ENCODE measurements around the gene HBEGF. TPM values are rescaled to one million over a fixed set of nuclear protein-coding genes. Genes with fewer than 3 reads are reported as not detected.

Gene HBEGF
- total RNA-seq, 1 experiment from 2014 or later, result 1.8 TPM

DNA sequence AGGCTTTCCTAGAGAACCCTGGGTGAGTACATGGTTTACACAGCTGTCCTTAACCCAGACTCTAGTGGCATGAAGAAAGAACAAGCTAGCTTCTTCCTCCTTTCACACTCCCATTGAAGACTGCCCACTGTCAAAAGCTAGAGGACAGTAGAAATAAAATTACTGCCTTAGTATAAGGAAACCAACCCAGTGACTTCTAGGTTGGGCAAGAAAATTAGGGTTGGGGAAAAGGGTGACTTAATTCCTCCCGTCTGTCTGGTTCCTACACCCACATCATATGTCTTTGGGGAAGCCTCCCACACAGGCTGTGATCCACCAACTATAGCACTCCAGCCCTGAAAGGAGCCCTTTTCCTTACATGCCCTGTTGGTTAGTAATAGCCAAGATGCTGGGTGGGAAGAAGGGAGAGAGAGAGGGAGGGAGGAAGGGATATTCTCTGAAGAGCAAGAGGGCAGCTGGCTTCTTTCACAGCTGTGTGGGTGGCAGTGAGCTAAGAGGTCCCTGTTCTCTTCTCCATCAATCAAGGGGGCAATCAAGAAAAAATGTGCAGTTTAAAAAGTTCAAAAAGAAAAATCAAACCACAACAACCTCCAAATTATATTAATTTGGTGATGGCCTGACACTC, 21.7 kb downstream of the HBEGF start:
- Histone ChIP-seq H3K27ac (ENCODE audit: low read length) (no peak overlapping the region), H2AFZ (ENCODE audit: low read length) (no peak overlapping the region), H3K9me3 (ENCODE audit: low read length) (no peaks in the 10 kb centered on the region), H3K4me3 (ENCODE audit: low read length) (no peak overlapping the region), H3K4me1 (ENCODE audit: low read length) (no peaks in the 10 kb centered on the region), H4K20me1 (ENCODE audit: insufficient read depth, low read depth, low read length) (no peaks in the 10 kb centered on the region), H3K79me2 (ENCODE audit: low read length) (no peaks in the 10 kb centered on the region), H3K9ac (ENCODE audit: low read length) (no peak overlapping the region), H3K36me3 (ENCODE audit: insufficient read depth, low read length) (no peaks in the 10 kb centered on the region), H3K4me2 (ENCODE audit: low read depth, low read length, poor library complexity, severe bottlenecking) (no peak overlapping the region), H3K27me3 (ENCODE audit: low read length) (no peaks in the 10 kb centered on the region), H3K9me2 (replicated peaks; ENCODE audit: insufficient read depth, low read length) (no peaks in the 10 kb centered on the region)
- no peak for DNase-seq

DNA sequence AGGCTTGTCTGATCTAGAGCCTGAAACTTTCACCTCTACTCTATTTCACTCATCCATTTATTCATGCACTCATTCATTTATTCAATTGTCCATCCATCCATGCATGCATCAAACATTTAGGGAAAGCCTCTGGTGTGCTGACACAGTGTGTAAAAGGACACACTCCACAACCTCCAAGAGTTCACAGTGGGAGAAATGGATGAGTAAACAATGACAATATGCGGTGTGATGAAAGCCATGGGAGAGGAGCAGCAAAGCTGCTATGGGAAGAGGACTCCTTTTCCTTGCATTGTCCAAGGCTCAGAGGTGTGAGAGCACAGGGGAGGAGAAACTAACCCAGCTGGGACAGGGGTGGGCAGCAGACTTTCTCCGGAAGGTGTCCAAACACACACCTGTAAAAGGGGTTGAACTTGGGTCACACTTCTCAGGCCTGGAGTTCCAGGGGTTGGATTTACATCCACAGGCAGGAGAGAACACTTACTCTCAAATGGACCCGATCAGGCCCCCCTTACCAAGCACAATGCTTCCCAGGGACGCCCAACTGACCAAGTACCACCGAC, 22.3 kb downstream of the HBEGF start:
- H3K27ac ChIP-seq (ENCODE audit: low read length), result no peak overlapping the region
- H3K79me2 ChIP-seq (ENCODE audit: low read length), result no peaks in the 10 kb centered on the region
- no peak overlapping the region for H2AFZ ChIP-seq (ENCODE audit: low read length)
- no peak overlapping the region for H3K4me3 ChIP-seq (ENCODE audit: low read length)
- no peaks in the 10 kb centered on the region for H3K36me3 ChIP-seq (ENCODE audit: insufficient read depth, low read length)
- DNase-seq, result no peak
- H4K20me1 ChIP-seq (ENCODE audit: insufficient read depth, low read depth, low read length), result no peaks in the 10 kb centered on the region
- no peak overlapping the region for H3K4me2 ChIP-seq (ENCODE audit: low read depth, low read length, poor library complexity, severe bottlenecking)
- no peaks in the 10 kb centered on the region for H3K27me3 ChIP-seq (ENCODE audit: low read length)
- H3K9ac ChIP-seq (ENCODE audit: low read length), result no peak overlapping the region
- H3K4me1 ChIP-seq (ENCODE audit: low read length), result no peaks in the 10 kb centered on the region
- no peaks in the 10 kb centered on the region for H3K9me2 ChIP-seq (replicated peaks; ENCODE audit: insufficient read depth, low read length)
- no peaks in the 10 kb centered on the region for H3K9me3 ChIP-seq (ENCODE audit: low read length)

DNA sequence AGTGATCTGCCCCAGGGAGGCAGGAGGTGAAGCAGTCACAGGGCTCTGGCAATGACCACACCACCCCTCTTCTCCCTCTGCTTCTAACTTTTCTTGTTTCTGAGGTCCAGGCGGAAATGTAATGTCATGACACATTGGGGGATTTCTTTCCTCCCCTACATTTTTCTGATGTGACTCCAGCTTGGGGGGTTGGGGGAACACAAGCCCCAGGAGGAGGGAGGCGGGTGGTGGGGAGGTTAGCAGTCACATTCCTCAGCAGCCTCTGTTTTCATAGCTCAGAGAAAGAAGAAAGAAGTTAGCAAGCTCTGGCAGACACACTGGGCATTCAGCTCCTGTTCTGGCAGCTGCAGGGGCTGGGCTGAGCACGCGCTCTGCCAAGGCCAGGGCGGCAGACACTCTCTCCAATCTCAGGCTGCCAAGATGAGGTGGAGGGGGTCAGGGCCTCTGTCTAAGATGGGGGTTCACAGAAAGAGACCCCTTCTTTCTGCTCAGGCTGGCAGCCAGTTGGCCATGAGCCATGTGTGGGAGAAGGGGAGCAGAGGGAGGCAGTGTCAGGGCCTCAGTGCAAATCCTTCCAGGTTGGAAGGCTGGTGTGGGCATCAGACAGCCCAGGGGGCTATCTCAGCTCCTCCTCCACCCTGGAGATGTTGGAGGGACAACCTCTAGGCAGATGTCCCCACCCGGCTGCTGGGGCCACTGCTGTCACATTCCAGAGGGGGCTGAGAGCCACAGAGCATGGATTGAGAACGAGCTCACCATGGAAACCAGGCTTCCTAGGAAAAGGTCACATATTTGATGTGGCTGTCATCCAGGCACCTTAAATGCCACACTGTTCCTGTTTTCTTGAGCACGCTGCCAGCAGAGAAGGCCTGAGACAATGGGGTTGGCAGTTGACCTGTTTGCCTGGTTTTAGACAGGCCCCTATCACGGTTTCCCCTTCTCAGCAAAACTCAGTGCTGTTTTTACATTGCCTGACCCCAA, 23.4 kb downstream of the HBEGF start:
- Histone ChIP-seq H3K36me3 (ENCODE audit: insufficient read depth, low read length) (no peaks in the 10 kb centered on the region), H2AFZ (ENCODE audit: low read length) (no peak overlapping the region), H3K27me3 (ENCODE audit: low read length) (no peaks in the 10 kb centered on the region), H3K9me2 (replicated peaks; ENCODE audit: insufficient read depth, low read length) (no peaks in the 10 kb centered on the region), H3K9me3 (ENCODE audit: low read length) (no peaks in the 10 kb centered on the region), H3K79me2 (ENCODE audit: low read length) (no peaks in the 10 kb centered on the region), H3K4me2 (ENCODE audit: low read depth, low read length, poor library complexity, severe bottlenecking) (no peak overlapping the region), H4K20me1 (ENCODE audit: insufficient read depth, low read depth, low read length) (no peaks in the 10 kb centered on the region), H3K27ac (ENCODE audit: low read length) (no peak overlapping the region), H3K9ac (ENCODE audit: low read length) (no peak overlapping the region), H3K4me3 (ENCODE audit: low read length) (no peak overlapping the region), H3K4me1 (ENCODE audit: low read length) (no peaks in the 10 kb centered on the region)
- no peak for DNase-seq

DNA sequence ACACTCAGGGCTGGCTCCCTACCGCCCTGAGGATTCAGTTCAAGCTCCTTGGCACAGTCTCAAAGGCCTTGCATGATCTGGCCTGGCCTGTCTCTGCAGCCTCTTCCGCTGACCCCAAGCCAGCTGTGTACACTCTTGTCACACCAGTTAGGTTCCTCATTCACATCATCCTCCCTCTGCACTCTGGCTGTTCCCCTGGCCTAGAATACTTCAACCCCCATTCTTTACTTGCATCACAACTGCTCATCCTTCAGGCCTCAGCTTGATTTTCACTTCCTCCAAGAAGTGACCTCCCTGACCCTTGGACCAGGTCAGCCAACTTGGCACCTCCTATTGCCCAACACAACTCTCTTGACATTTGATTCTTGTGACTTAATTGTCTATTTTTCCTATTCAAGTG, 24.6 kb downstream of the HBEGF start:
- no peak overlapping the region for H3K4me3 ChIP-seq (ENCODE audit: low read length)
- H3K27ac ChIP-seq (ENCODE audit: low read length), result no peak overlapping the region
- H3K9me2 ChIP-seq (replicated peaks; ENCODE audit: insufficient read depth, low read length), result no peaks in the 10 kb centered on the region
- H3K4me2 ChIP-seq (ENCODE audit: low read depth, low read length, poor library complexity, severe bottlenecking), result no peak overlapping the region
- no peaks in the 10 kb centered on the region for H3K36me3 ChIP-seq (ENCODE audit: insufficient read depth, low read length)
- DNase-seq, result no peak
- no peaks in the 10 kb centered on the region for H3K79me2 ChIP-seq (ENCODE audit: low read length)
- no peaks in the 10 kb centered on the region for H3K9me3 ChIP-seq (ENCODE audit: low read length)
- H3K9ac ChIP-seq (ENCODE audit: low read length), result no peak overlapping the region
- H2AFZ ChIP-seq (ENCODE audit: low read length), result no peak overlapping the region
- H3K27me3 ChIP-seq (ENCODE audit: low read length), result no peaks in the 10 kb centered on the region
- no peaks in the 10 kb centered on the region for H3K4me1 ChIP-seq (ENCODE audit: low read length)
- no peaks in the 10 kb centered on the region for H4K20me1 ChIP-seq (ENCODE audit: insufficient read depth, low read depth, low read length)

DNA sequence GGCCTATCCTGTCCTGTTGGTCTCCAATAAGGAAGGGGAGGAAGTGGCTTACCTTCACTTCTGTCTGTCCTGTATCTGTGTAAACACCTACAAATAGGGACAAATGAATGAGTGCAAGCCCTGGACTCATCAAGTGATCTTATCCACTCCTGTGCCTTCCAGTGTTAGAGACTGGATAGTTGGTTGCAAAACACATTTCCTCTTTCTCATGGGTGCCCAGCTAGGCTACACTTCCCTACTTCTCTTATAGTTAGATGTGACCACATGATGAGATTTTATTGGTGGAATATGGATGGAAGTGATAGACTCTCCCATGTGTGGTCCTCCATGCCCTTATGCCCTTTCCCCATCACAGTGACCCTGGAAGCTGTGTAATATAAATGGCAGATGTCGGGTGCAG, 26.6 kb downstream of the HBEGF start:
- Histone ChIP-seq H3K9me2 (replicated peaks; ENCODE audit: insufficient read depth, low read length) (no peaks in the 10 kb centered on the region), H3K9ac (ENCODE audit: low read length) (no peak overlapping the region), H3K4me1 (ENCODE audit: low read length) (no peaks in the 10 kb centered on the region), H3K36me3 (ENCODE audit: insufficient read depth, low read length) (no peaks in the 10 kb centered on the region), H3K27ac (ENCODE audit: low read length) (no peak overlapping the region), H3K27me3 (ENCODE audit: low read length) (no peaks in the 10 kb centered on the region), H2AFZ (ENCODE audit: low read length) (no peak overlapping the region), H3K79me2 (ENCODE audit: low read length) (no peaks in the 10 kb centered on the region), H3K4me2 (ENCODE audit: low read depth, low read length, poor library complexity, severe bottlenecking) (no peak overlapping the region), H3K9me3 (ENCODE audit: low read length) (no peaks in the 10 kb centered on the region), H4K20me1 (ENCODE audit: insufficient read depth, low read depth, low read length) (no peaks in the 10 kb centered on the region), H3K4me3 (ENCODE audit: low read length) (no peak overlapping the region)
- no peak for DNase-seq

DNA sequence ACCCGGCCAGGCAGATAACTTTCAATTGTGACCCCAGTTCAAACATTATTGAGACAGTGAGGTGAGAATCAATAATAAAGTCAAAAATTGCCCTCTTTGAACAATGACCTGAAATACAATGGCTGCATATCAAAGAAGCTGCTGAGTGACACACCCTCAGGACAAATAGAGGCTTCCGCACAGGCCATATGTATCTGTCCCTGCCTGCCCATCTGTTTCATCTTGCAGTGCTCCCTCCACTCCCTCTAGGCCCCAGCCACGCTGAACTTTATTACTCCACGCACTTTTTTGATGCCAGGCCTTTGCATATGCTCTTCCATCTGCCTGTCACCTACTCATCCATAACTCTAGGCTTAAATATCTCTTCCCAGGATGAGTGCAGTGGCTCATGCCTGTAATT, 27.6 kb downstream of the HBEGF start:
- Histone ChIP-seq H3K36me3 (ENCODE audit: insufficient read depth, low read length) (no peaks in the 10 kb centered on the region), H3K4me2 (ENCODE audit: low read depth, low read length, poor library complexity, severe bottlenecking) (no peak overlapping the region), H3K9ac (ENCODE audit: low read length) (no peak overlapping the region), H2AFZ (ENCODE audit: low read length) (no peak overlapping the region), H3K9me3 (ENCODE audit: low read length) (no peaks in the 10 kb centered on the region), H3K27me3 (ENCODE audit: low read length) (no peaks in the 10 kb centered on the region), H3K79me2 (ENCODE audit: low read length) (no peaks in the 10 kb centered on the region), H3K4me1 (ENCODE audit: low read length) (no peaks in the 10 kb centered on the region), H3K27ac (ENCODE audit: low read length) (no peak overlapping the region), H3K9me2 (replicated peaks; ENCODE audit: insufficient read depth, low read length) (no peaks in the 10 kb centered on the region), H4K20me1 (ENCODE audit: insufficient read depth, low read depth, low read length) (no peaks in the 10 kb centered on the region), H3K4me3 (ENCODE audit: low read length) (no peak overlapping the region)
- no peak for DNase-seq

DNA sequence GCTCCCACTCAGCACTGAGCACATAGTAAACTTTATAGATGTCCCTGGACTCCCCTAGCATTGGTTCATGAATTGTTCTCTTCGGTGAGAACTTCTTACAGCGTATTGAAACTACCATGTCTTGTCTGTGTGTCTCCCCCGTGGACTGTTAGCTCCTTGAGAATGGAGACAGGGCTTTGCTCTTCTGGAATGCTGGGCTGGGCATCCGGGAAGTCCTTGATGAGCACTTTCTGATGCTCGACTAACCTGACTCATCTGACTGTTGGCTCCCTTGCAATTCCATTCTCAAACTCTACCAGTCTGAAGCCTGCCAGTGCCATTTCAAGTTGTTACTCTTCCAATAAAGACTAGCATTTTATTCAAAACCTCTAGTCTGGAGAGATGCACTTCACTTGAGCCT, 28.5 kb downstream of the HBEGF start:
- no peak overlapping the region for H3K4me2 ChIP-seq (ENCODE audit: low read depth, low read length, poor library complexity, severe bottlenecking)
- H3K4me3 ChIP-seq (ENCODE audit: low read length), result no peak overlapping the region
- DNase-seq, result no peak
- H3K27me3 ChIP-seq (ENCODE audit: low read length), result no peaks in the 10 kb centered on the region
- H3K9ac ChIP-seq (ENCODE audit: low read length), result no peak overlapping the region
- no peaks in the 10 kb centered on the region for H3K9me2 ChIP-seq (replicated peaks; ENCODE audit: insufficient read depth, low read length)
- H3K4me1 ChIP-seq (ENCODE audit: low read length), result peaks cover 3% of the 10 kb centered on the region
- no peaks in the 10 kb centered on the region for H3K9me3 ChIP-seq (ENCODE audit: low read length)
- H3K79me2 ChIP-seq (ENCODE audit: low read length), result no peaks in the 10 kb centered on the region
- H3K27ac ChIP-seq (ENCODE audit: low read length), result no peak overlapping the region
- H2AFZ ChIP-seq (ENCODE audit: low read length), result no peak overlapping the region
- H3K36me3 ChIP-seq (ENCODE audit: insufficient read depth, low read length), result no peaks in the 10 kb centered on the region
- H4K20me1 ChIP-seq (ENCODE audit: insufficient read depth, low read depth, low read length), result no peaks in the 10 kb centered on the region

DNA sequence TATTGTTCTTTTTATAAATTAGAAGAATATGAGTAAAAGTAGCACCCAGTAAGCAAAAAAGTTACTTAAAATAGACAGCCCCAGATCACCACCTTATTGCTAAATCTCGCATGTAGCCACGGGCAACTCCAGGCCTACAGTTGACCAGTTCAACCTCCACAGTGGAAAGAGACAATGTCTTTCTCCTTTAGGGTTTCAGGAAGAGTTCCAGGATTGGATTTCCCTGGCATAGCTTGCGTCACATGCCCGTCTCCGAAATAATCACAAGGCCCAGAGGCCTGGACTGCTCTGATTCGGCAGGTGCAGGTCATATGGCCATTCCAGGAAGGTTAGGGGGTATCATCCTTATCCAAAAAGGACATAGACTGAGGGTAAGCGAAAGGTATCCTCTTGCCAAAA, 33.6 kb downstream of the HBEGF start:
- Histone ChIP-seq H3K9me3 (ENCODE audit: low read length) (no peaks in the 10 kb centered on the region), H2AFZ (ENCODE audit: low read length) (no peak overlapping the region), H3K4me2 (ENCODE audit: low read depth, low read length, poor library complexity, severe bottlenecking) (no peak overlapping the region), H3K9ac (ENCODE audit: low read length) (no peak overlapping the region), H3K79me2 (ENCODE audit: low read length) (no peaks in the 10 kb centered on the region), H4K20me1 (ENCODE audit: insufficient read depth, low read depth, low read length) (no peaks in the 10 kb centered on the region), H3K9me2 (replicated peaks; ENCODE audit: insufficient read depth, low read length) (no peaks in the 10 kb centered on the region), H3K27me3 (ENCODE audit: low read length) (no peaks in the 10 kb centered on the region), H3K27ac (ENCODE audit: low read length) (no peak overlapping the region), H3K4me1 (ENCODE audit: low read length) (peaks cover 11% of the 10 kb centered on the region), H3K36me3 (ENCODE audit: insufficient read depth, low read length) (no peaks in the 10 kb centered on the region), H3K4me3 (ENCODE audit: low read length) (no peak overlapping the region)
- DNase-seq, result no peak

Data from Karpas-422 (cell line).